ENCODE results near the gene SCAND1.

GRCh38 chr20:35909796-35910195 lies 44.5 kb downstream of the SCAND1 start:
- TF ChIP-seq EZH2 (IDR thresholded peaks at IDR 0.05): no peak
- TF ChIP-seq, protein P1, sequence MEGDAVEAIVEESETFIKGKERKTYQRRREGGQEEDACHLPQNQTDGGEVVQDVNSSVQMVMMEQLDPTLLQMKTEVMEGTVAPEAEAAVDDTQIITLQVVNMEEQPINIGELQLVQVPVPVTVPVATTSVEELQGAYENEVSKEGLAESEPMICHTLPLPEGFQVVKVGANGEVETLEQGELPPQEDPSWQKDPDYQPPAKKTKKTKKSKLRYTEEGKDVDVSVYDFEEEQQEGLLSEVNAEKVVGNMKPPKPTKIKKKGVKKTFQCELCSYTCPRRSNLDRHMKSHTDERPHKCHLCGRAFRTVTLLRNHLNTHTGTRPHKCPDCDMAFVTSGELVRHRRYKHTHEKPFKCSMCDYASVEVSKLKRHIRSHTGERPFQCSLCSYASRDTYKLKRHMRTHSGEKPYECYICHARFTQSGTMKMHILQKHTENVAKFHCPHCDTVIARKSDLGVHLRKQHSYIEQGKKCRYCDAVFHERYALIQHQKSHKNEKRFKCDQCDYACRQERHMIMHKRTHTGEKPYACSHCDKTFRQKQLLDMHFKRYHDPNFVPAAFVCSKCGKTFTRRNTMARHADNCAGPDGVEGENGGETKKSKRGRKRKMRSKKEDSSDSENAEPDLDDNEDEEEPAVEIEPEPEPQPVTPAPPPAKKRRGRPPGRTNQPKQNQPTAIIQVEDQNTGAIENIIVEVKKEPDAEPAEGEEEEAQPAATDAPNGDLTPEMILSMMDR (IDR thresholded peaks at IDR 0.05): no peak
- TF ChIP-seq EZH2phosphoT487 (IDR thresholded peaks at IDR 0.05): no peak
